MCF 10A (cell line): ENCODE measurements around the gene IFIT3. TPM values are rescaled to one million over a fixed set of nuclear protein-coding genes. Genes with fewer than 3 reads are reported as not detected.

ENCODE experiments used
- BruUV-seq: library from RNA; stranded (reverse); fragments of 400-500 nt; replicated peaks from 2 replicates; lab custom pipeline; 2021; lab: Mats Ljungman, UMichigan
- CTCF ChIA-PET: fragments of 300-600 bp; sonication (Branson Sonifier 250); formaldehyde crosslinking; extraction: SDS; loops from one replicate; lab custom pipeline; 2021; ENCODE audit warnings: antibody characterized with exemption, inconsistent platforms; lab: Yijun Ruan, JAX
- POLR2A ChIA-PET: fragments of 300-600, 350-650 bp; sonication (Branson Sonifier 250); formaldehyde crosslinking; extraction: SDS; loops from one replicate; lab custom pipeline; 2020; ENCODE audit warnings: antibody characterized with exemption, inconsistent platforms; lab: Yijun Ruan, JAX
- DNase-seq: peaks from one replicate; pipeline ENCODE4 v3.0.0-alpha.2; 2018; ENCODE audit not compliant: unreplicated experiment
- H3K27ac Mint-ChIP-seq: one replicate; pipeline ENCODE4 v1.8.0; 2022; ENCODE audit warnings: mild to moderate bottlenecking, low read depth, mixed read lengths; ENCODE audit not compliant: unreplicated experiment
- H3K27me3 Mint-ChIP-seq: one replicate; pipeline ENCODE4 v1.8.0; 2022; ENCODE audit warnings: mixed read lengths; ENCODE audit not compliant: insufficient read depth, unreplicated experiment
- H3K36me3 Mint-ChIP-seq: one replicate; pipeline ENCODE4 v1.8.0; 2022; ENCODE audit warnings: mild to moderate bottlenecking, moderate library complexity, mixed read lengths; ENCODE audit not compliant: insufficient read depth, unreplicated experiment
- H3K4me1 Mint-ChIP-seq: one replicate; pipeline ENCODE4 v1.8.0; 2022; ENCODE audit warnings: mixed read lengths; ENCODE audit not compliant: insufficient read depth, unreplicated experiment
- H3K4me3 Mint-ChIP-seq: one replicate; pipeline ENCODE4 v1.8.0; 2022; ENCODE audit warnings: mild to moderate bottlenecking, moderate library complexity, mixed read lengths; ENCODE audit not compliant: unreplicated experiment
- H3K9me3 Mint-ChIP-seq: one replicate; pipeline ENCODE4 v1.8.0; 2022; ENCODE audit warnings: mixed read lengths; ENCODE audit not compliant: unreplicated experiment
- intact Hi-C: fragments of 100-400 bp; cut with micrococcal nuclease; formaldehyde crosslinking; loops from 2 replicates; pipeline ENCODE4 v1.14.1; 2022
- total RNA-seq: library from RNA; stranded (reverse); gene quantifications from 2 replicates; pipeline ENCODE4 v1.2.3, GENCODE V29; 2022
- TF ChIP-seq, protein P1 (sequence below): fragments of 200-600 bp; IDR thresholded peaks from one replicate; pipeline ENCODE4 v1.8.0; 2022; ENCODE audit warnings: antibody characterized with exemption, mild to moderate bottlenecking; ENCODE audit not compliant: unreplicated experiment

IFIT3 gene
- total RNA-seq, 1 experiment from 2014 or later: 1.4 TPM

DNA sequence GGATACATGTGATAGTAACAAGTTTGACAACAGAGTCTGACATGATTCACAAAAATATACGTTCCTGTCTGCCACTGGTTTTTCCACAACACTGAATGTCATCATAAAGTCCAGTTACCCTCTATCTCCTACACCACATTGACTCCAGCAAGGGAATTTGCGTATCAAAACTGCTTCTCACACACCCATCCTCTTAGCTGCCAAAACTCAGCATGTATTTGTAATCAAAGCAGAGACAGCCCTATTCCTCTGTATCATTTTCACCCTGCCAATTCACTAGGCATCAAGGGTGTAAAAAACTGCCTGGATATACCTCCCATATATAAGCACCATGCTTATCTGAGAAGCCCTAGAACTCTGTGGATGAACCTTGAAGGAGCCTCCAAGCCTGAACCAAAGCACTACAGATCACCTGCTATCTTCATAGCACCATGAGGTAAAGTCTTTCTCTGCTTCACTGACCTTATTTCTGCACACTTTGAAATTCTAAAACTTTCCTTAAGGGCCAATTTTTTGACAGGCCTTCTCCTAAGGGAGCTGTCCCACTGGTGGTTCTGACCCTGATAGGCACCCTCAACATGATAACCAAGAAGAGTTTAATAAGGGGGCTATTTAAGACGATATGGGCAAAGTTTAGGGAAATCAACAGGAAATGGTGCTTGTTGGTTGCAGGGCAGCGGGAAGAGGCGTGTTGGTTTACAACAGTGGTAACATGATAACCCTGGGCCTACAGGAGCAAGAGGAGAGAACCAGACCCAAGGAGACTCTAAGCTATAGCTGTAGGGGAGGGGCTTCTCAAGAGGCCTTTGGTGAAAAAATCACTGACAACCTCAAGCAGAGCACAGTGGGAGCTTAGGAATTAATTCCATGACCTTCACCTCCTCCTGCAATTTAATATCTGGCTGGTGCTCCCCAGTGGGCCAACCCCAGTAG is 50.2 kb downstream of the IFIT3 start, which contains the start of gene IFIT1B:
Gene IFIT1B, plus strand, starts transcription at position 352 of the 933 bp plus-strand sequence. Its CDS starts 80 bp downstream, at position 432.
- Mint-ChIP-seq H3K9me3 (no peaks in the 10 kb centered on the region), H3K36me3 (no peaks in the 10 kb centered on the region), H3K27me3 (no peaks in the 10 kb centered on the region), H3K27ac (no peak within 1 kb of the TSS), H3K4me3 (no peak within 1 kb of the TSS), H3K4me1 (peaks cover 6% of the 10 kb centered on the region)
- BruUV-seq: no TSS peak
- CTCF ChIA-PET: interaction anchor here (0.8 to 1.7 kb wide), 4 partner anchors 8 to 120 kb away, joined by 3 to 6 read pairs (median 4); no protein-coding TSS in a partner anchor
- TF ChIP-seq, protein P1, sequence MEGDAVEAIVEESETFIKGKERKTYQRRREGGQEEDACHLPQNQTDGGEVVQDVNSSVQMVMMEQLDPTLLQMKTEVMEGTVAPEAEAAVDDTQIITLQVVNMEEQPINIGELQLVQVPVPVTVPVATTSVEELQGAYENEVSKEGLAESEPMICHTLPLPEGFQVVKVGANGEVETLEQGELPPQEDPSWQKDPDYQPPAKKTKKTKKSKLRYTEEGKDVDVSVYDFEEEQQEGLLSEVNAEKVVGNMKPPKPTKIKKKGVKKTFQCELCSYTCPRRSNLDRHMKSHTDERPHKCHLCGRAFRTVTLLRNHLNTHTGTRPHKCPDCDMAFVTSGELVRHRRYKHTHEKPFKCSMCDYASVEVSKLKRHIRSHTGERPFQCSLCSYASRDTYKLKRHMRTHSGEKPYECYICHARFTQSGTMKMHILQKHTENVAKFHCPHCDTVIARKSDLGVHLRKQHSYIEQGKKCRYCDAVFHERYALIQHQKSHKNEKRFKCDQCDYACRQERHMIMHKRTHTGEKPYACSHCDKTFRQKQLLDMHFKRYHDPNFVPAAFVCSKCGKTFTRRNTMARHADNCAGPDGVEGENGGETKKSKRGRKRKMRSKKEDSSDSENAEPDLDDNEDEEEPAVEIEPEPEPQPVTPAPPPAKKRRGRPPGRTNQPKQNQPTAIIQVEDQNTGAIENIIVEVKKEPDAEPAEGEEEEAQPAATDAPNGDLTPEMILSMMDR: no peak
- DNase-seq: no peak
- intact Hi-C loops: no loop called here
- POLR2A ChIA-PET: interaction anchor here (0.6 to 1.4 kb wide), 5 partner anchors 14 to 516 kb away, joined by 3 read pairs; partner anchors contain the start of gene IFIT5

DNA sequence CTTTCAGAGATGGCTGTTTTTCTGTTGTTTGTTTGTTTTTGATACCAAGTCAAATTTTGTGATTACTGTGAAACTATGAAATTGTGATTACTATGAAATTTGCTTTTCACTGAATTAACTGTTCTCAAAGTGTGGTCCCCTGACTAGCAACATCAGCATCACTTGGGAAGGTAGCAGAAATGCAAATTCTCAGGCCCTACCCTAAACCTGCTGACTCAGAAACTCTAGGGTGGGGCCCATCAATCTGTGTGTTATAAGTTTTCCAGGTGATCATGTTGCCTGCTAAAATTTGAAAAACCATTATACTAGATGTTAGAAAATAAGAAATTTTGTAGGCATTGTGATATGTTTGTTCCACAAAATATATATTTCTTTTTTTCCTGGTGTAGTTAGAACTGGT is 51.3 kb downstream of the IFIT3 start:
- Mint-ChIP-seq H3K36me3 (no peaks in the 10 kb centered on the region), H3K4me1 (peaks cover 4% of the 10 kb centered on the region), H3K4me3 (no peak overlapping the region), H3K27me3 (no peaks in the 10 kb centered on the region), H3K27ac (no peak overlapping the region), H3K9me3 (no peaks in the 10 kb centered on the region)
- TF ChIP-seq, protein P1: no peak
- no peak for DNase-seq
- BruUV-seq: no TSS peak
- ChIA-PET POLR2A (interaction anchor here (1.2 to 1.4 kb wide), 2 partner anchors 36 to 139 kb away, joined by 3 read pairs; partner anchors contain the start of gene IFIT5), CTCF (interaction anchor here (0.5 to 1.7 kb wide), 4 partner anchors 10 to 1385 kb away, joined by 4 to 6 read pairs (median 5); no protein-coding TSS in a partner anchor)
- intact Hi-C loops: no loop called here

DNA sequence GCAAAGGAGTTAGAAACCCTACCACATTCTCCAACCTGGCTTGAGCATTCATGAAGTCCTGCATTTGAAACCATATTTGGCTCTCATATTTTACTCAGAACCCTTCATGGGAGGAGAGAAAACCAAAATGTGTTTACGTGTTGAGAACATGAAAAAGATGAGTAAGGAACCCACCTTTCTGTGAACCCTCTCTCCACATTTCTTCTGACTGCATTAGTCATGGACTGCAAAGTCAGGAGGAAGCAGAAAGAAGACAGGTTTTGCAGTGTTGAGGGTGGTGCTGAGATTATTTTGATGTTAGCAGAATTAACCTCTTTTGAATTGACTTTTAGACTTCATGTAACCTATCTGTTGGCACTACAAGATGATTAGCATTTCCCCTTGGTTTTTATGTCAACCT is 55.0 kb downstream of the IFIT3 start:
- Mint-ChIP-seq H3K36me3 (no peaks in the 10 kb centered on the region), H3K9me3 (no peaks in the 10 kb centered on the region), H3K27me3 (no peaks in the 10 kb centered on the region), H3K27ac (no peak overlapping the region), H3K4me1 (no peaks in the 10 kb centered on the region), H3K4me3 (no peak overlapping the region)
- ChIA-PET CTCF (no interaction called here), POLR2A (interaction anchor here (0.7 kb wide), 1 partner anchor 17 kb away, joined by 3 read pairs; no protein-coding TSS in a partner anchor)
- intact Hi-C loops: no loop called here
- no peak for DNase-seq
- no TSS peak for BruUV-seq
- TF ChIP-seq, protein P1: no peak
